Mucosa of rectum (tissue), 2 donors: ENCODE data around the gene PXMP4.

ENCODE experiments used
- H3K27ac ChIP-seq, 2 donors: one replicate each; pipeline ENCODE4 v1.7.0; 2013; ENCODE audit warnings: inconsistent platforms in 2 of 2, low read depth in 2 of 2, low read length in 2 of 2
- H3K27me3 ChIP-seq, 2 donors: one replicate each; pipeline ENCODE4 v1.7.0; 2013; ENCODE audit warnings: low read length in 2 of 2; ENCODE audit not compliant: control insufficient read depth in 2 of 2, insufficient read depth in 2 of 2
- H3K36me3 ChIP-seq, 2 donors: one replicate each; pipeline ENCODE4 v1.7.0; 2013; ENCODE audit warnings: low read length in 2 of 2; ENCODE audit not compliant: control insufficient read depth in 2 of 2, insufficient read depth in 2 of 2
- H3K4me1 ChIP-seq, 2 donors: one replicate each; pipeline ENCODE4 v1.7.0; 2013; ENCODE audit warnings: low read length in 2 of 2, mild to moderate bottlenecking in 1 of 2; ENCODE audit not compliant: control insufficient read depth in 2 of 2, insufficient read depth in 2 of 2
- H3K4me3 ChIP-seq, 2 donors: one replicate each; pipeline ENCODE4 v1.7.0; 2013; ENCODE audit warnings: low read length in 2 of 2
- H3K9ac ChIP-seq, 2 donors: one replicate each; pipeline ENCODE4 v1.7.0; 2013; ENCODE audit warnings: low read length in 2 of 2, low read depth in 1 of 2, mild to moderate bottlenecking in 1 of 2
- H3K9me3 ChIP-seq, 2 donors: one replicate each; pipeline ENCODE4 v1.7.0; 2013; ENCODE audit warnings: low read length in 2 of 2; ENCODE audit not compliant: control insufficient read depth in 2 of 2
- donor health status: healthy.
- donor health status: Normal muscosa, but diverticular disease.

Gene PXMP4

DNA sequence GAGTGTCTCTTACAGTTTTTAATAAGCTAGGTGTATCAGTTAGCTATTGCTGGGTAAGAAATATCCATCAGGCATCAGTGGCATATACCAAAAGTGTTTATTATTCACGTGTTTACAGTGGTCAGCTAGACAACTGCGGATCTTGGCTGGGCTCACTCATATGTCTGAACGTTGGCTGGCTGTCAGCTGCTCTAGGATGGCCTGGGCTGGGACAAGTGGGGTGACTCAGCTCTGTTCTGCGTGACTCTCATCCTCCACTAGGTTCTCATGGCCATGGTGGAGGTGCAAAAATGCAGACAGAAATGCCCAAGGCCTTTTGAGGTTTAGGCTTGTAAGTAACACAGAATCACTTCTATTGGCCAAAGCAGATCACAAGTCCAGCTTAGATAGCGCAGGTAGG is 33.7 kb upstream of the PXMP4 start:
- Histone ChIP-seq H3K36me3 (peaks cover 14 to 26% of the 10 kb centered on the region in 2 donors), H3K9ac (no peak overlapping the region), H3K27me3 (no peaks in the 10 kb centered on the region), H3K4me1 (no peaks in the 10 kb centered on the region), H3K27ac (no peak overlapping the region), H3K9me3 (no peaks in the 10 kb centered on the region), H3K4me3 (no peak overlapping the region)

DNA sequence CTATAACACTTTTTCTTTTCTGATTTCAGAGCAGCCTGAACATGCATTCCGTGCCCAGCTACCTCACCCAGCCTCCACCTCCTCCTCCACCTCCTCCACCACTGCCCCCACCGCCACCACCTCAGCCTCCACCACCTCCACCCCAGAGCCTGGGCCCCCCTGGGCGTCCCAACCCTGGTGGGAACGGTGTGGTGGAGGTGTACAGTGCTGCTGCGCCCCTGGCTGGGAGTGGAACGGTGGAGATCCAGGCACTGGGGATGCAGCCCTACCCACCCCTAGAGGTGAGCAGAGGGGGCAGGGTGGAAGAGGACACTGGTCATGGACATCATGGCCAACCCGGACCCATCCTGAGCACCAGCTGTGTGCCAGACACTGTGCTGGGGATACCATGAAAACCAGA is 33.0 kb upstream of the PXMP4 start:
- peaks cover 14 to 23% of the 10 kb centered on the region in 2 donors for H3K36me3 ChIP-seq
- H3K4me1 ChIP-seq, result no peaks in the 10 kb centered on the region
- no peak overlapping the region for H3K27ac ChIP-seq
- no peaks in the 10 kb centered on the region for H3K9me3 ChIP-seq
- H3K9ac ChIP-seq, result no peak overlapping the region
- no peaks in the 10 kb centered on the region for H3K27me3 ChIP-seq
- H3K4me3 ChIP-seq, result no peak overlapping the region

- Histone ChIP-seq H3K27ac (no peak overlapping the region), H3K4me1 (no peaks in the 10 kb centered on the region), H3K9ac (no peak overlapping the region), H3K27me3 (no peaks in the 10 kb centered on the region), H3K9me3 (no peaks in the 10 kb centered on the region), H3K4me3 (no peak overlapping the region), H3K36me3 (peaks cover 8 to 17% of the 10 kb centered on the region in 2 donors)
These were observed 31.7 kb upstream of the PXMP4 start for GRCh38 chr20:33751775-33752174.

DNA sequence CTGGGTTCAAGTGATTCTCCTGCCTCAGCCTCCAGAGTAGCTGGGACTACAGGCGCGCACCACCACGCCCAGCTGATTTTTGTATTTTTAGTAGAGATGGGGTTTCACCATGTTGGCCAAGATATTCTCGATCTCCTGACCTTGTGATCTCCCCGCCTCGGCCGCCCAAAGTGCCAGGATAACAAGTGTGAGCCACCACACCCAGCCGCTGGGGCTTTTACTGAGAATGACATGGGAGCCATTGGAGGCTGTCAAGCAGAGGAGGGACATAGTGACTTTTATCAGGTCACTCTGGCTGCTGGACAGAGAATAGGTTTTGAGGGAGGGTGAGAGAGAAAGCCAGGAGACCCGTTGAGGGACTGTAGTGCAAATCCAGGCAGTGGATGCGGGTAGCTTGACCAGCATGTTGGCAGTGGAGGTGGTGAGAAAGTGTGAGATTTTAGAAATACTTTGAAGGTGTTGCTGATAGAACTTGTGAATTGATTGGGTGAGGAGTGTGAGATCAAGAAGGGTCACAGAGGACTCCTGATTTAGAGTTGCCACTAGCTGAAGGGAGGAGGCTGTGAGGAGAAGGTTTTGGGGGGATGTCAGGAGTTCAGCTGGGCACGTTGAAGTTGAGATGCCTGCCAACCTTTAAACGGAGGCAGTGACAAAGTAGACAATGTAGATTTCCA is 26.4 kb upstream of the PXMP4 start:
- H3K9ac ChIP-seq, result no peak overlapping the region
- no peaks in the 10 kb centered on the region for H3K27me3 ChIP-seq
- peaks cover 0 to 3% of the 10 kb centered on the region in 2 donors for H3K36me3 ChIP-seq
- no peak overlapping the region for H3K27ac ChIP-seq
- no peaks in the 10 kb centered on the region for H3K9me3 ChIP-seq
- H3K4me1 ChIP-seq, result peaks cover 8 to 11% of the 10 kb centered on the region in 2 donors
- no peak overlapping the region for H3K4me3 ChIP-seq

DNA sequence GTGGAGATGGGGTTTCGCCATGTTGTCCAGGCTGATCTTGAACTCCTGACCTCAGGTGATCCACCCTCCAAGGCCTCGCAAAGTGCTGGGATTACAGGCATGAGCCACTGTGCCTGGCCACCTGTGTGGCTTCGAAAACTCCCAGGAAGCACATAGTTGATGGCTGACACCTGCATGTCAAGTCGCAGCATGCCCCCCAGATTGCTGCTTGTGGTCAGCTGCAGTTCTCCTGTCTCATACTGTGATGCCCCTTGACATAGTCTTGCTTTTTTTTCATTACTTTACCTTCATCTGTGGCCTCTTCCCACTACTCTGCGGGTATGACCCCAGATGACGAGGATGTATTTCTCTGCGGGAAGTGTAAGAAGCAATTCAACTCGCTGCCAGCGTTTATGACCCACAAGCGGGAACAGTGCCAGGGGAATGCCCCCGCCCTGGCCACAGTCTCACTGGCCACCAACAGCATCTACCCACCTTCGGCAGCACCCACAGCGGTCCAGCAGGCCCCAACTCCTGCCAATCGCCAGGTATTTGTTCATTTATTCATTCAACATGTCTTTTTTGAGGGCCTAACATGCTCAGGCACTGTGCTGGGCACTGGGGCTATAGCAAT is 24.8 kb upstream of the PXMP4 start:
- Histone ChIP-seq H3K9ac (no peak overlapping the region), H3K36me3 (peaks cover 0 to 3% of the 10 kb centered on the region in 2 donors), H3K27ac (no peak overlapping the region), H3K4me1 (peaks cover 8 to 11% of the 10 kb centered on the region in 2 donors), H3K9me3 (no peaks in the 10 kb centered on the region), H3K4me3 (no peak overlapping the region), H3K27me3 (no peaks in the 10 kb centered on the region)

DNA sequence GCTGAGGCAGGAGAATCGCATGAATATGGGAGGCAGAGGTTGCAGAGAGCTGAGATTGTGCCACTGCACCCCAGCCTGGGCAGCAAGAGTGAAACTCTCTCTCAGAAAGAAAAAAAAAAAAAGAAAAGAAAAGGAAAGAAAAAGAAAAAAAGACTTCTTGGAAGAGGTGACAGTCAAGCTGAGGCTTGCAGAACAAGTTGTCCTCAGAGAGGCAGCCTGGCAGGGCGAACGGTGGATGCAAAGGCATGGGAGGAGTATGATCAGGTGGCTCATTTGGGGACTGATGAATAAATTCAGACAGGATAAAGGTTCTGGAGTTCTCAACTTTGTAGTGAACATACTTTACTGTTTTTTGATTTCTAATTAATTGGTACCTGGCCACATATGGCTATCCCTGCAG is 24.1 kb upstream of the PXMP4 start:
- Histone ChIP-seq H3K27ac (peak overlapping the region; percentile 48 to 51), H3K36me3 (peaks cover 0 to 3% of the 10 kb centered on the region in 2 donors), H3K4me1 (peaks cover 8 to 11% of the 10 kb centered on the region in 2 donors), H3K4me3 (no peak overlapping the region), H3K9ac (no peak overlapping the region), H3K27me3 (no peaks in the 10 kb centered on the region), H3K9me3 (no peaks in the 10 kb centered on the region)

DNA sequence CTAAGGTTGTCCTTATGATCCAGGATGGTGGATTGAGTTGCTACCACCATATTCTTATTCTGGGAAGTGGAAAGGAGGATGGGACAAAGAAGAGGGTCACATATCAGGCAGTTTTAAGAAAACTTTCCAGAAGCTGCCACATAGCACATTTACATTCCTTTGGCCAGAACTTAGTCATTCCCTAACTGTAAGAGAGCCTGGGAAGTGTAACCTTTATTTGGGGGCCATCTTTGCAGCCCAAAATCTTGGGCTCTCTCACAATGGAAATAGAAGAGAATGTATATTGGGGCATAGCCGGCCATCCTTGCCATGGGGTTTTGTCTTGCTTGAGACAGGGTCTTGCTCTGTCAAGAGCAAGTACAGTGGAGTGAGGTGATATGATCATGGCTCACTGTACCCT is 20.1 kb upstream of the PXMP4 start:
- peaks cover 8 to 11% of the 10 kb centered on the region in 2 donors for H3K4me1 ChIP-seq
- H3K9me3 ChIP-seq, result peaks cover 5 to 10% of the 10 kb centered on the region in 2 donors
- no peak overlapping the region for H3K9ac ChIP-seq
- no peak overlapping the region for H3K27ac ChIP-seq
- no peak overlapping the region for H3K4me3 ChIP-seq
- no peaks in the 10 kb centered on the region for H3K36me3 ChIP-seq
- no peaks in the 10 kb centered on the region for H3K27me3 ChIP-seq

GRCh38 chr20:33739493-33739892 is 19.4 kb upstream of the PXMP4 start:
- Histone ChIP-seq H3K4me1 (peaks cover 6 to 8% of the 10 kb centered on the region in 2 donors), H3K27me3 (no peaks in the 10 kb centered on the region), H3K36me3 (no peaks in the 10 kb centered on the region), H3K9me3 (peaks cover 5 to 10% of the 10 kb centered on the region in 2 donors), H3K27ac (no peak overlapping the region), H3K4me3 (no peak overlapping the region), H3K9ac (no peak overlapping the region)

DNA sequence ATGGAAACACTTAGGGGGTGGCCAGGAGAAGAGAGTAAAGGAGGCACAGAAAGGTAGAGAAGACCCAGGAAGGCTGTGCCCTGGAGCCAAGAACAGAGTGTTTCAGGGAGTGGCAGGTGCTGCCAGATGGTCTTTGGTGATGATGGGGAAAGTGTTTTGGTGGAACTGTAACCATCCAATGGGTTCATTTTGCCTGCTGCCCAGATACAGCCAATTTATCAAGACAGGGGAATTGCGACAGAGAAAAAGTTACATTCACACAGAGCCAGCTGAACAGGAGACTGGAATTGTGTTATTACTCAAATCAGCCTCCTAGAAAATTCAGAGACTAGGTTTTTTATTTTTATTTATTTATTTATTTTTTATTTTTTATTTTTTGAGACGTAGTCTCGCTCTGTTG is 16.9 kb upstream of the PXMP4 start:
- peaks cover 5 to 10% of the 10 kb centered on the region in 2 donors for H3K9me3 ChIP-seq
- H3K36me3 ChIP-seq, result no peaks in the 10 kb centered on the region
- no peaks in the 10 kb centered on the region for H3K27me3 ChIP-seq
- no peak overlapping the region for H3K9ac ChIP-seq
- no peak overlapping the region for H3K27ac ChIP-seq
- H3K4me1 ChIP-seq, result peaks cover 17% of the 10 kb centered on the region in 2 donors
- H3K4me3 ChIP-seq, result peak overlapping the region in 1 of 2 donors; percentile 4

- peak overlapping the region; percentile 56 to 76 for H3K9ac ChIP-seq
- peaks cover 22 to 23% of the 10 kb centered on the region in 2 donors for H3K4me1 ChIP-seq
- no peaks in the 10 kb centered on the region for H3K27me3 ChIP-seq
- H3K27ac ChIP-seq, result peak overlapping the region; percentile 92 to 97
- H3K9me3 ChIP-seq, result peaks cover 5 to 10% of the 10 kb centered on the region in 2 donors
- peak overlapping the region; percentile 30 to 44 for H3K4me3 ChIP-seq
- no peaks in the 10 kb centered on the region for H3K36me3 ChIP-seq
These were observed 13.8 kb upstream of the PXMP4 start for GRCh38 chr20:33733654-33734576.
